Naive thymus-derived CD4-positive, alpha-beta T cell (primary cell): ENCODE results near the gene GGCX. TPM values are rescaled to one million over a fixed set of nuclear protein-coding genes. Genes with fewer than 3 reads are reported as not detected.
"Not testable (repeated sequence)": the region's sequence is repeated elsewhere in the genome, so short reads cannot be mapped to it uniquely, and the experiment has no call there.

Experiments
- ATAC-seq: fragments of 150-1000 bp; cut with Tn5 transposase; 2 replicates; pipeline ENCODE4 v1.10.0; 2021; ENCODE audit warnings: mild to moderate bottlenecking, moderate library complexity
- CTCF ChIA-PET: fragments of 350-600 bp; sonication (Branson Sonifier 250); formaldehyde crosslinking; loops from one replicate; lab custom pipeline; 2021; ENCODE audit warnings: antibody characterized with exemption; lab: Charles Lee
- POLR2A ChIA-PET: fragments of 350-600 bp; sonication (Branson Sonifier 250); formaldehyde crosslinking; loops from one replicate; lab custom pipeline; 2021; ENCODE audit warnings: antibody characterized with exemption, inconsistent platforms; lab: Charles Lee
- DNase-seq, 9 donors: peaks; one replicate each; pipeline versions ENCODE4 v3.0.0 to v3.0.0-alpha.2; 2020 to 2022; ENCODE audit warnings: mixed read lengths in 1 of 9
- H3K27ac ChIP-seq: one replicate; pipeline ENCODE4 v1.7.0; 2013; ENCODE audit warnings: mild to moderate bottlenecking, low read depth, low read length, moderate library complexity
- H3K27me3 ChIP-seq, 2 donors: one replicate each; pipeline ENCODE4 v1.7.0; 2013; ENCODE audit warnings: low read length in 2 of 2, mild to moderate bottlenecking in 2 of 2, moderate library complexity in 2 of 2; ENCODE audit not compliant: control insufficient read depth in 2 of 2, insufficient read depth in 2 of 2
- H3K36me3 ChIP-seq, 3 experiments: 1 replicate in 2 of 3; 2 replicates in 1 of 3; pipeline ENCODE4 v1.7.0; 2013; ENCODE audit warnings: low read length in 3 of 3, mild to moderate bottlenecking in 3 of 3, moderate library complexity in 1 of 3; ENCODE audit not compliant: insufficient read depth in 3 of 3, control insufficient read depth in 2 of 3
- H3K4me1 ChIP-seq, 2 donors: one replicate each; pipeline ENCODE4 v1.7.0; 2013; ENCODE audit warnings: low read length in 2 of 2, mild to moderate bottlenecking in 2 of 2, moderate library complexity in 1 of 2; ENCODE audit not compliant: control insufficient read depth in 2 of 2, insufficient read depth in 2 of 2
- H3K4me3 ChIP-seq: 2 replicates; pipeline ENCODE4 v1.7.0; 2013; ENCODE audit warnings: mild to moderate bottlenecking, low read length
- H3K9me3 ChIP-seq, 3 experiments: 1 replicate in 2 of 3; 2 replicates in 1 of 3; pipeline ENCODE4 v1.7.0; 2013; ENCODE audit warnings: low read length in 3 of 3; ENCODE audit not compliant: control insufficient read depth in 2 of 3
- H3K27ac Mint-ChIP-seq, 9 donors: one replicate each; pipeline ENCODE4 v1.8.0; 2020 to 2022; ENCODE audit warnings: mixed read lengths in 9 of 9, mild to moderate bottlenecking in 8 of 9, moderate library complexity in 5 of 9, inconsistent platforms in 2 of 9
- H3K27me3 Mint-ChIP-seq, 5 donors: one replicate each; pipeline ENCODE4 v1.8.0; 2021 to 2022; ENCODE audit warnings: mixed read lengths in 5 of 5, mild to moderate bottlenecking in 1 of 5
- H3K36me3 Mint-ChIP-seq, 5 donors: one replicate each; pipeline ENCODE4 v1.8.0; 2020 to 2022; ENCODE audit warnings: mixed read lengths in 5 of 5, mild to moderate bottlenecking in 3 of 5, inconsistent platforms in 1 of 5
- H3K4me1 Mint-ChIP-seq, 7 donors: one replicate each; pipeline ENCODE4 v1.8.0; 2020 to 2022; ENCODE audit warnings: mixed read lengths in 7 of 7, mild to moderate bottlenecking in 3 of 7, inconsistent platforms in 1 of 7
- H3K4me3 Mint-ChIP-seq, 10 donors: one replicate each; pipeline ENCODE4 v1.8.0; 2020 to 2022; ENCODE audit warnings: mild to moderate bottlenecking in 10 of 10, mixed read lengths in 10 of 10, moderate library complexity in 6 of 10, inconsistent platforms in 2 of 10
- H3K9me3 Mint-ChIP-seq, 11 donors: one replicate each; pipeline ENCODE4 v1.8.0; 2020 to 2022; ENCODE audit warnings: mixed read lengths in 11 of 11, mild to moderate bottlenecking in 4 of 11, inconsistent platforms in 1 of 11, moderate library complexity in 1 of 11
- intact Hi-C, 2 donors: fragments of 100-400 bp; cut with micrococcal nuclease; formaldehyde crosslinking; loops; one replicate each; pipeline ENCODE4 v1.15.1; 2023
- polyA plus RNA-seq, 2 donors: library from polyadenylated mRNA; unstranded; fragments of 300-500 nt; fragmentation: Illumina TruSeq; gene quantifications; one replicate each; pipeline ENCODE4 v1.2.3, GENCODE V29; 2021
- total RNA-seq, 6 experiments: library from RNA in 5 of 6; stranded (reverse) in 5 of 6; gene quantifications; 1 replicate in 5 of 6; 2 replicates in 1 of 6; pipeline ENCODE4 v1.2.3 and lab custom pipeline; 2021 to 2026

The GGCX gene
- total and polyA plus RNA-seq, 7 experiments from 2014 or later, result 11.8 to 34.2 (median 20.5) TPM

GRCh38 chr2:85596026-85596333 lies 34.7 kb upstream of the GGCX start:
- no peak for ATAC-seq
- intact Hi-C loops, result no loop called here
- Histone ChIP-seq H3K4me3 (peak overlapping the region; percentile 89), H3K27me3 (no peaks in the 10 kb centered on the region), H3K27ac (peak overlapping the region; percentile 88), H3K36me3 (peaks cover 0 to 22% (median 0%) of the 10 kb centered on the region in 3 experiments), H3K9me3 (no peaks in the 10 kb centered on the region), H3K4me1 (peaks cover 15 to 16% of the 10 kb centered on the region in 2 donors)
- Mint-ChIP-seq H3K4me3 (peak overlapping the region; percentile 93 to 100 (median 98)), H3K27ac (peak overlapping the region; percentile 93 to 99 (median 97)), H3K9me3 (peaks cover 0 to 2% (median 0%) of the 10 kb centered on the region in 11 donors), H3K4me1 (peaks cover 25 to 45% (median 31%) of the 10 kb centered on the region in 7 donors), H3K27me3 (no peaks in the 10 kb centered on the region), H3K36me3 (peaks cover 0 to 6% (median 0%) of the 10 kb centered on the region in 5 donors)
- no peak for DNase-seq
- ChIA-PET CTCF (interaction anchor here (0.7 to 1.6 kb wide), 2 partner anchors 41 to 42 kb away, joined by 3 to 4 read pairs; no protein-coding TSS in a partner anchor), POLR2A (interaction anchor here (0.9 to 5.3 kb wide), 13 partner anchors 9 to 845 kb away, joined by 3 to 85 read pairs (median 11); partner anchors contain the start of genes C2orf68, ELMOD3, GGCX and KDM3A)

- H3K9me3 ChIP-seq, result no peaks in the 10 kb centered on the region
- H3K27ac ChIP-seq, result peak within 1 kb of the TSS; percentile 88
- Mint-ChIP-seq H3K36me3 (peaks cover 0 to 6% (median 0%) of the 10 kb centered on the region in 5 donors), H3K27me3 (no peaks in the 10 kb centered on the region), H3K4me1 (peaks cover 25 to 48% (median 35%) of the 10 kb centered on the region in 7 donors), H3K27ac (peak within 1 kb of the TSS; percentile 93 to 99 (median 97)), H3K4me3 (peak within 1 kb of the TSS; percentile 93 to 100 (median 98)), H3K9me3 (peaks cover 0 to 2% (median 0%) of the 10 kb centered on the region in 11 donors)
- H3K4me1 ChIP-seq, result peaks cover 15 to 16% of the 10 kb centered on the region in 2 donors
- peak; percentile 99 for ATAC-seq
- peak within 1 kb of the TSS; percentile 89 for H3K4me3 ChIP-seq
- ChIA-PET CTCF (interaction anchor here (0.6 to 0.7 kb wide), 3 partner anchors 16 to 637 kb away, joined by 3 to 5 read pairs (median 3); no protein-coding TSS in a partner anchor), POLR2A (interaction anchor here (0.9 to 5.3 kb wide), 18 partner anchors 9 to 846 kb away, joined by 3 to 85 read pairs (median 8); partner anchors contain the start of genes C2orf68, ELMOD3, GGCX and KDM3A)
- peak; percentile 65 to 95 (median 90) for DNase-seq
- intact Hi-C loops, result loop anchor here (1.0 to 2.0 kb wide), 10 partner anchors 8 to 267 kb away; partner anchors contain the start of genes C2orf68 (in 2 of the 2), GGCX (in 2 of the 2), SH2D6 (in 2 of the 2) and MAT2A (in 1 of the 2)
- peaks cover 0 to 22% (median 0%) of the 10 kb centered on the region in 3 experiments for H3K36me3 ChIP-seq
- H3K27me3 ChIP-seq, result no peaks in the 10 kb centered on the region
Observed at GRCh38 chr2:85595301-85596025, 34.2 kb upstream of the GGCX start, which contains the start of gene RNF181. TSS of gene RNF181 (plus strand) at chr2:85595745. CDS start at chr2:85595764, 19 bp downstream.

GRCh38 chr2:85594715-85595300 lies 33.5 kb upstream of the GGCX start:
- POLR2A ChIA-PET, result interaction anchor here (0.5 to 5.3 kb wide), 19 partner anchors 10 to 846 kb away, joined by 3 to 85 read pairs (median 6); partner anchors contain the start of genes C2orf68, ELMOD3, GGCX and KDM3A
- intact Hi-C loops, result loop anchor here (1.0 to 2.0 kb wide), 10 partner anchors 8 to 267 kb away; partner anchors contain the start of genes C2orf68 (in 2 of the 2), GGCX (in 2 of the 2), SH2D6 (in 2 of the 2) and MAT2A (in 1 of the 2)
- peak overlapping the region; percentile 93 to 99 (median 97) for H3K27ac Mint-ChIP-seq
- peaks cover 0 to 2% (median 0%) of the 10 kb centered on the region in 11 donors for H3K9me3 Mint-ChIP-seq
- H3K4me1 Mint-ChIP-seq, result peaks cover 25 to 53% (median 36%) of the 10 kb centered on the region in 7 donors
- H3K27me3 Mint-ChIP-seq, result no peaks in the 10 kb centered on the region
- H3K4me3 Mint-ChIP-seq, result peak overlapping the region; percentile 93 to 100 (median 98)
- ATAC-seq (no peak), DNase-seq (no peak)
- Histone ChIP-seq H3K36me3 (peaks cover 0 to 22% (median 0%) of the 10 kb centered on the region in 3 experiments), H3K4me3 (peak overlapping the region; percentile 89), H3K9me3 (no peaks in the 10 kb centered on the region), H3K27me3 (no peaks in the 10 kb centered on the region), H3K27ac (peak overlapping the region; percentile 88), H3K4me1 (peaks cover 15 to 16% of the 10 kb centered on the region in 2 donors)
- H3K36me3 Mint-ChIP-seq, result peaks cover 0 to 6% (median 0%) of the 10 kb centered on the region in 5 donors
- CTCF ChIA-PET, result interaction anchor here (0.7 kb wide), 1 partner anchor 16 kb away, joined by 5 read pairs; no protein-coding TSS in a partner anchor

- H3K27me3 ChIP-seq, result no peaks in the 10 kb centered on the region
- Mint-ChIP-seq H3K9me3 (peaks cover 0 to 2% (median 0%) of the 10 kb centered on the region in 11 donors), H3K4me1 (peaks cover 29 to 60% (median 46%) of the 10 kb centered on the region in 7 donors), H3K27me3 (no peaks in the 10 kb centered on the region), H3K27ac (peak overlapping the region in 5 of 9 donors; percentile 9 to 68 (median 60)), H3K4me3 (peak overlapping the region in 1 of 10 donors; percentile 20), H3K36me3 (peaks cover 0 to 6% (median 0%) of the 10 kb centered on the region in 5 donors)
- intact Hi-C loops, result no loop called here
- no peaks in the 10 kb centered on the region for H3K9me3 ChIP-seq
- peaks cover 15 to 18% of the 10 kb centered on the region in 2 donors for H3K4me1 ChIP-seq
- ChIA-PET POLR2A (interaction anchor here (1.1 to 5.3 kb wide), 3 partner anchors 8 to 32 kb away, joined by 3 to 85 read pairs (median 27); partner anchors contain the start of genes GGCX, USP39 and VAMP5), CTCF (no interaction called here)
- peaks cover 0 to 8% (median 0%) of the 10 kb centered on the region in 3 experiments for H3K36me3 ChIP-seq
- ATAC-seq (no peak), DNase-seq (no peak)
- H3K27ac ChIP-seq, result no peak overlapping the region
- H3K4me3 ChIP-seq, result no peak overlapping the region
Observed at GRCh38 chr2:85593023-85593422, 31.7 kb upstream of the GGCX start.

- Mint-ChIP-seq H3K4me1 (peaks cover 35 to 66% (median 52%) of the 10 kb centered on the region in 7 donors), H3K27ac (peak overlapping the region in 2 of 9 donors; percentile 66 to 71), H3K4me3 (peak overlapping the region in 1 of 10 donors; percentile 34)
- intact Hi-C loops, H3K27ac ChIP-seq, DNase-seq, H3K36me3 Mint-ChIP-seq, H3K4me3 ChIP-seq, H3K9me3 ChIP-seq, H3K27me3 ChIP-seq, H3K27me3 Mint-ChIP-seq, CTCF ChIA-PET, ATAC-seq, H3K9me3 Mint-ChIP-seq, H3K36me3 ChIP-seq: not testable (repeated sequence)
- peaks cover 15 to 25% of the 10 kb centered on the region in 2 donors for H3K4me1 ChIP-seq
- POLR2A ChIA-PET, result interaction anchor here (1.0 to 5.3 kb wide), 4 partner anchors 7 to 31 kb away, joined by 3 to 85 read pairs (median 15); partner anchors contain the start of genes GGCX, USP39 and VAMP5
Observed at GRCh38 chr2:85592299-85592698, 31.0 kb upstream of the GGCX start.
